ENCODE measurements around the gene NHS. TPM values are rescaled to one million over a fixed set of nuclear protein-coding genes. Genes with fewer than 3 reads are reported as not detected.

Gene NHS
- total RNA-seq, 1 experiment from 2014 or later: 5.7 TPM

DNA sequence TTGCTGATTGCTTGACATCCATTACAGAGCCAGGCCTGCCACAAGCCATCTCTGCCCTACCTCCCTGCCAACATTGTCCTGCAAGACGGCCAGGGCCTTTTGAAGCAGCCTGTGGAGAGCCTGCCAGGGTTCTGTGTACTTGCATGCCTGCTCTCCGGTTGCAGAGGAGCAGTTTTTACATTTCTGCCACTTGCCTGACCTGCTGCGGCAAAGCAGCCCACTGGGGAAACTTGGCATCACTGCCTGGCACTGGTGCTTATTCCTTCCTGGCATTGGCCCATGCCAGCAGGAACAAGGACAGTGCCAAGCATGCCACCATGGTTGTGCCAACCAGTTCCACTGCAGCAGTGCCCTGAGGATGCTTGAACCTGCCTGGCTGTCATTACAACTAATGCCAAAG, 167.1 kb downstream of the NHS start:
- Histone ChIP-seq H3K79me2 (ENCODE audit: insufficient read depth, low read length) (no peaks in the 10 kb centered on the region), H3K4me2 (ENCODE audit: low read length) (no peak overlapping the region), H3K36me3 (ENCODE audit: control insufficient read depth in 1 of 2, insufficient read depth in 2 of 2, low read length in 2 of 2) (no peaks in the 10 kb centered on the region), H3K9me3 (ENCODE audit: control insufficient read depth in 1 of 2, insufficient read depth in 1 of 2, low read depth in 1 of 2, low read length in 2 of 2) (no peaks in the 10 kb centered on the region), H3K27ac (ENCODE audit: low read depth, low read length) (no peak overlapping the region), H3K4me3 (replicated peaks in 1 of 2; ENCODE audit: low read depth in 1 of 2, low read length in 2 of 2) (no peak overlapping the region), H3K9ac (ENCODE audit: low read length) (no peak overlapping the region), H2AFZ (ENCODE audit: low read depth, low read length, poor library complexity, severe bottlenecking) (no peak overlapping the region), H4K20me1 (ENCODE audit: insufficient read depth) (no peaks in the 10 kb centered on the region), H3K4me1 (ENCODE audit: control insufficient read depth in 1 of 2, insufficient read depth in 2 of 2, low read length in 2 of 2) (peaks cover 2 to 3% of the 10 kb centered on the region in 2 experiments; a peak in 3 of 4 replicates), H3K9me2 (ENCODE audit: insufficient read depth) (no peaks in the 10 kb centered on the region), H3K27me3 (ENCODE audit: insufficient read depth, low read length) (no peaks in the 10 kb centered on the region)
- no TSS peak for BruUV-seq (replicated peaks)
- intact Hi-C loops (cut with micrococcal nuclease): no loop called here
- RAD21 ChIA-PET (ENCODE audit: low non-redundant PET in 1 of 2, low total read pairs in 2 of 2, uncharacterized antibody in 2 of 2, unreplicated experiment in 2 of 2): no interaction called here
- POLR2A ChIA-PET: no interaction called here
- TF ChIP-seq, protein P1, sequence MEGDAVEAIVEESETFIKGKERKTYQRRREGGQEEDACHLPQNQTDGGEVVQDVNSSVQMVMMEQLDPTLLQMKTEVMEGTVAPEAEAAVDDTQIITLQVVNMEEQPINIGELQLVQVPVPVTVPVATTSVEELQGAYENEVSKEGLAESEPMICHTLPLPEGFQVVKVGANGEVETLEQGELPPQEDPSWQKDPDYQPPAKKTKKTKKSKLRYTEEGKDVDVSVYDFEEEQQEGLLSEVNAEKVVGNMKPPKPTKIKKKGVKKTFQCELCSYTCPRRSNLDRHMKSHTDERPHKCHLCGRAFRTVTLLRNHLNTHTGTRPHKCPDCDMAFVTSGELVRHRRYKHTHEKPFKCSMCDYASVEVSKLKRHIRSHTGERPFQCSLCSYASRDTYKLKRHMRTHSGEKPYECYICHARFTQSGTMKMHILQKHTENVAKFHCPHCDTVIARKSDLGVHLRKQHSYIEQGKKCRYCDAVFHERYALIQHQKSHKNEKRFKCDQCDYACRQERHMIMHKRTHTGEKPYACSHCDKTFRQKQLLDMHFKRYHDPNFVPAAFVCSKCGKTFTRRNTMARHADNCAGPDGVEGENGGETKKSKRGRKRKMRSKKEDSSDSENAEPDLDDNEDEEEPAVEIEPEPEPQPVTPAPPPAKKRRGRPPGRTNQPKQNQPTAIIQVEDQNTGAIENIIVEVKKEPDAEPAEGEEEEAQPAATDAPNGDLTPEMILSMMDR (IDR thresholded peaks at IDR 0.05 in 2 of 3, conservative IDR thresholded peaks at IDR 0.05 in 1 of 3; ENCODE audit: borderline replicate concordance in 1 of 3, insufficient read depth in 1 of 3, low read depth in 2 of 3, low read length in 2 of 3): no peak
- no peak for TF ChIP-seq EGR1 (IDR thresholded peaks at IDR 0.05; ENCODE audit: low read depth)
- no peak for TF ChIP-seq YY1 (IDR thresholded peaks at IDR 0.05; ENCODE audit: extremely low read depth, insufficient replicate concordance, low read depth, low read length)
- TF ChIP-seq TCF7L2 (IDR thresholded peaks at IDR 0.05; ENCODE audit: borderline replicate concordance, extremely low read depth, insufficient read depth, insufficient read length): no peak
- TF ChIP-seq ELF1 (IDR thresholded peaks at IDR 0.05; ENCODE audit: borderline replicate concordance, low read depth): no peak
- TF ChIP-seq SRF (IDR thresholded peaks at IDR 0.05; ENCODE audit: low read depth): no peak
- TF ChIP-seq, protein P2, sequence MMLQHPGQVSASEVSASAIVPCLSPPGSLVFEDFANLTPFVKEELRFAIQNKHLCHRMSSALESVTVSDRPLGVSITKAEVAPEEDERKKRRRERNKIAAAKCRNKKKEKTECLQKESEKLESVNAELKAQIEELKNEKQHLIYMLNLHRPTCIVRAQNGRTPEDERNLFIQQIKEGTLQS (IDR thresholded peaks at IDR 0.05): no peak
- TF ChIP-seq CBX3 (IDR thresholded peaks at IDR 0.05; ENCODE audit: low read depth): no peak
- TF ChIP-seq FOSL1 (IDR thresholded peaks at IDR 0.05; ENCODE audit: low read depth): no peak
- TF ChIP-seq JUND (IDR thresholded peaks at IDR 0.05): no peak
- TF ChIP-seq POLR2A (IDR thresholded peaks at IDR 0.05; ENCODE audit: borderline replicate concordance, extremely low read depth, insufficient read depth, insufficient read length): no peak
- no peak for ATAC-seq
- CTCF ChIA-PET: interaction anchor here (0.6 to 0.8 kb wide), 2 partner anchors 8 to 50 kb away, joined by 3 read pairs; no protein-coding TSS in a partner anchor
- DNase-seq (ENCODE audit: low read depth, low spot score): no peak
